SU-DHL-6 (cell line): Measurements from ENCODE around the gene KNCN.

Experiments used
- CTCF ChIP-seq: fragments of 200-600 bp; sonication (generic); IDR thresholded peaks from one replicate; pipeline ENCODE4 v1.5.1; 2017; ENCODE audit warnings: antibody characterized with exemption, mild to moderate bottlenecking, low read length, moderate library complexity; ENCODE audit not compliant: insufficient read depth, poor library complexity, severe bottlenecking
- EZH2phosphoT487 ChIP-seq: fragments of 200-600 bp; sonication (generic), shearing (Covaris generic); conservative IDR thresholded peaks from 2 replicates; pipeline ENCODE4 v1.6.1; 2018; ENCODE audit warnings: mild to moderate bottlenecking, antibody characterized with exemption, low read length, moderate library complexity, mixed read lengths

- TF ChIP-seq CTCF (no peak), EZH2phosphoT487 (no peak)
Measured at GRCh38 chr1:46599059-46599970, 47.9 kb upstream of the KNCN start.
